Cerebellar nuclear complex (tissue), 1 donor: ENCODE measurements around the gene THNSL1.
"Not testable (repeated sequence)": the region's sequence is repeated elsewhere in the genome, so short reads cannot be mapped to it uniquely, and the experiment has no call there.

Source experiments
- DNase-seq, 2 experiments: peaks; one replicate each; lab custom pipeline; 2025; lab: John Stamatoyannopoulos, UW

Gene THNSL1, protein sequence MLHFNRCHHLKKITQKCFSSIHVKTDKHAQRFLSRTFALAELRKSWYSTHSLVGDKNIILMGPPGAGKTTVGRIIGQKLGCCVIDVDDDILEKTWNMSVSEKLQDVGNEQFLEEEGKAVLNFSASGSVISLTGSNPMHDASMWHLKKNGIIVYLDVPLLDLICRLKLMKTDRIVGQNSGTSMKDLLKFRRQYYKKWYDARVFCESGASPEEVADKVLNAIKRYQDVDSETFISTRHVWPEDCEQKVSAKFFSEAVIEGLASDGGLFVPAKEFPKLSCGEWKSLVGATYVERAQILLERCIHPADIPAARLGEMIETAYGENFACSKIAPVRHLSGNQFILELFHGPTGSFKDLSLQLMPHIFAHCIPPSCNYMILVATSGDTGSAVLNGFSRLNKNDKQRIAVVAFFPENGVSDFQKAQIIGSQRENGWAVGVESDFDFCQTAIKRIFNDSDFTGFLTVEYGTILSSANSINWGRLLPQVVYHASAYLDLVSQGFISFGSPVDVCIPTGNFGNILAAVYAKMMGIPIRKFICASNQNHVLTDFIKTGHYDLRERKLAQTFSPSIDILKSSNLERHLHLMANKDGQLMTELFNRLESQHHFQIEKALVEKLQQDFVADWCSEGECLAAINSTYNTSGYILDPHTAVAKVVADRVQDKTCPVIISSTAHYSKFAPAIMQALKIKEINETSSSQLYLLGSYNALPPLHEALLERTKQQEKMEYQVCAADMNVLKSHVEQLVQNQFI

GRCh38 chr10:25016376-25017153 is at the start of gene THNSL1:
Gene THNSL1, plus strand, starts transcription at chr10:25016612. Its CDS starts 6,612 bp downstream, at chr10:25023224.
- peak; percentile 96 to 97 for DNase-seq

DNA sequence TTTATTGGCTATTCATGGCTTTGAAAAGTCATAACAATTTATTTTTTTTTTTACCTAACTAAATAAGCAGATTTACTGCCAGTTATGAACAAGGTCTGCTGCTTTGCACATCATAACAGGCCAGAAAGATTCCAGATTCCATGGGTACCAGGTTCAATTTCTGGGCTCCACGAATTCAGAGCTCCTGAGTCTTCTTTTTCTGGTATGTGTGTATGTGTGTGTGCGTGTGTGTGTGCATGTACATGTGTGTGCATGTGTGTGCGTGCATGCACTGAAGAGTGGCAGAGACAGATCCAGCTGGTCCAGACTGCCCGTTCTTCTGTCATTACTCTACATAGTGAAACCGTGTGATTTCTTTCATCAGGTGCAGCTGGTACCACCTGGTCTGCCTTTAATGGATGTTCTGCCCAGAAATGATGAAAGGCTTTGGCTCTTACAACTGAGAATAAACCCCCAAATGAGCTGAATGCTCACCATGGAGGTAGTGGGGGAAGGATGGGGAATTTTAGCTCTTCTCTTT is 49.4 kb upstream of the THNSL1 start:
- no peak for DNase-seq

GRCh38 chr10:24968349-24968748 is 48.1 kb upstream of the THNSL1 start:
- no peak for DNase-seq

- not testable (repeated sequence) for DNase-seq
Measured at GRCh38 chr10:24968951-24969350, 47.5 kb upstream of the THNSL1 start.

GRCh38 chr10:24969841-24970281 is 46.6 kb upstream of the THNSL1 start:
- no peak for DNase-seq

DNA sequence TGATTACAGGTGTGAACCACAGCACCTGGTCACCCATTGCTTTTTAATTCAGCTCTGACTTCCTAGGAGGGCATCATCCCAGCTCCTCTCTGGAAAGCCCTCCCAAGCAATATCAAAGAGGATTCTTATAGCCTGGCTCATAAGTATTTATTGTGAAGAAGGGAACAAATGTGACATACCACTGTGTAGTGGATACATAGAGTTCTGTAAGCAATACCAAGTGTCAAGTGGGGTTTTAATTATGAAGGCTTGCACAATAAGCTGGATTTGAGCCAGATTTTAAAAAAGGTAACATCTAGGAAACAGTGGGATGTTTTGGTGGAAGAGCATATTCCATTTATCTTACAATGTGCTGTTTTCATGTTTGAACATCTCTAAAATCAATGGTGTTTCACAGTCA is 45.0 kb upstream of the THNSL1 start:
- no peak for DNase-seq

DNA sequence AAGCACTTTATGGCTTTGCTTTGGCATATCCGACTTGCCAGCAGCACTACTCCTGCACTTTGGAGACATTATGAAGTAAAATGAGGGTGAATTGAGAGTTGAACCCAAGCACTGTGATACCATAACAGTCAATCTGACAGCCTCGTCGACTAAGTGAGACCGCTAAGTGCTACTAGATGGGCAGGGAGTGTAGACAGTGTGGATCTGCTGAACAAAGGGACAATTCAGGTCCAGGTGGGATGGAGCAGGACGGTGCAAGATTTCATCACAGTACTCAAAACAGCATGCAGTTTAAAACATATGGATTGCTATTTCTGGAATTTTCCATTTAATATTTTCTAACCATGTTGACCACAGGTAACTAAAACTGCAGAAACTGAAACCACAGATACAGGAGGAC is 43.2 kb upstream of the THNSL1 start:
- DNase-seq, result no peak

GRCh38 chr10:24974976-24975375 is 41.4 kb upstream of the THNSL1 start:
- DNase-seq, result no peak

DNA sequence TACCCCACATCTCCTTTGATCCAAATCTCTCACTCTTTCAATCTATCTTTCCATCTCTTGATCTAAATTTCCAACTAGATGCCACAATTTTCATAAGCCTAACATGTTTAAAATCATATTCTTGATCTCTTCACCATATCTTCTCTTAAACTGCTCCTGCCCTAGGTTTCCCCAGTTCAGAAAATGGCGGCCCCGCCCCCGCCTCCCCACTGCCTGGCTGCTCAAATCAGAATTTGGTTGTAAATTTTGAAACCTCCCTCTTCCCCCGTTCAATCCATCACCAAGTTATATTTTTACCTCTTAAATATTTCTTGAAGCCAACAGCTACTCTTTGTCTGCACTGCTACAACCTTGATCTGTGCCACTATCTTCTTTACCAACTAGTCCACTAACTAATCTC is 36.7 kb upstream of the THNSL1 start:
- DNase-seq, result no peak

DNA sequence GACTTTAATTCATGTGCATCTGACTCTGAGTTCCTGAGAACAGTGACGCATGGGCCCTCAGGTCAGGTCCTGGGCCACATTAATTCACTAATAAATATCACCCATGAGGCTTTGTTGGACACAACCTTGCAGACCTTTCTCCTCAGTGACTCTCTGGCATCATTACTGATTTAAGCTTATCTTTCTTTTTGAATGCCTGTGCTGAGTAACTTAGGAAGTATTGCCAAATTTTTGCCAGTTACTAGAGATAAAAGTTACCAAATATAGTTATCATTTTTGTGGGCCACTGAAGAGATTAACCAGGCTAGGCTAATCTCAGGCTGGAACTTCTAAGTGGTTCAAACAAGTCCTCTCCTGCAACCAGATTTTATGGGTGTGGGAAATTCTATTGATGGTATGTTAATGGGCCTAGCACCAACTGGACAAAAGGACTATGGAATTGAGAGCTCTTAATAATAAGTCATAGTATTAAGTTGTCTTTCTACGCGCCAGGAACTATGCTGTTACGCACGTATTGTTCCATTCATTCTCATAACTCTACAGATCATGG is 35.2 kb upstream of the THNSL1 start:
- no peak for DNase-seq

GRCh38 chr10:24982319-24983112 is 33.9 kb upstream of the THNSL1 start:
- no peak for DNase-seq

- no peak for DNase-seq
Measured at GRCh38 chr10:24983130-24983529, 33.3 kb upstream of the THNSL1 start.

DNA sequence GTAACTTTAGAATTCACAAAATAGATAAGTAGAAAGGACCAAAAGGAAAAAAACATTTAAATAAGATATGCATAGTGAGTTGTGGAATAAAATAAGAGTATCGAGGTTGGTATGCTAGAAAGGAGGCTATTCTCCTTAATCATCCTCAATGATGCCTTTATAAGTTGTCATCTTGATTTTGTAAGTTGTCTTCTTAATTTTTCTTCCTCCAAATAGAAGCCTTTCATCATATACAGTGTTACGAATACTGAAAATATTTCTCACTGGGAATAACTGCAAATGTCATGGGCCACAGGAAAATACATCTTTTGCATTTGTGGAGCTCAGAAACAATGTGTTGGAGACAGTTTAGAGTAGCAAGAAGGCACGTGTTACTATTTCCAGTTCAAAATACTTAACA is 32.5 kb upstream of the THNSL1 start:
- no peak for DNase-seq

GRCh38 chr10:24984906-24985305 is 31.5 kb upstream of the THNSL1 start:
- DNase-seq, result no peak

DNA sequence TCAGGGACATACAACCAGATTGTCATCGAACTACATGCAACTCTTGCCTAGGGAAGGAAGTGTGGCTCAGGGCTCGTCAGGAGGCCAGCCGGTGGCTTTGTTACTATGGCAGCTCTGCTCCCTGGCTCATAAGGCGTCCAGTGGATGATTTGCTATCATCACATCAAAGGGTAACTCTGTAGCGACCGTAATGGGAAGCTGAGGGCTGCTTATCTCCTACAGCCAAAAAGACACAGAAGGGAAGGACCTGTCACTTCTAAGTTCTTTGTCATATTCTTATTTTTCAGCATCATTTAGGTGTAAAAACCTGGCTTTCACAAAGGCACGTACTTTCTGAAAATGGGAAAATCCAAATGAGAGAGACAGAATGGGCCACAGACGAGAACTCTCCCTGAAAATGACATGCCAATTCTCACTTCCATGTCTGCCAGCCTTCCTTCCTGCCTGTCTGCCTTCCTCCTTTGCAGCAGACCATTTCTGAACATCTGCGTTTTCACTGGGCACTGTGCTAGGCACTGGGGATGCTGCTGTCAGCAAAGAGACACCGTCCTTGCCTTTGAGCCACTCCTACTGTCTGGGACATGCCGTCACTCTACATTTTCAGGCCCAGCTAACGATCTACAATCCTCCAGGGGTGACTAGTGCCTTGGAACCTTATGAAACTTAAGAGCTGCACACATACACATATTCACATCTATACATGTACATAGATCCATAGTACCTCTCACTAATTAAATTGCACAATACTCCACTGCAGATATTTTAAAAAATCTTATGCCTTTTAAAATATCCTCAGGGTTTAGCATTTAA is 27.4 kb upstream of the THNSL1 start:
- no peak for DNase-seq

DNA sequence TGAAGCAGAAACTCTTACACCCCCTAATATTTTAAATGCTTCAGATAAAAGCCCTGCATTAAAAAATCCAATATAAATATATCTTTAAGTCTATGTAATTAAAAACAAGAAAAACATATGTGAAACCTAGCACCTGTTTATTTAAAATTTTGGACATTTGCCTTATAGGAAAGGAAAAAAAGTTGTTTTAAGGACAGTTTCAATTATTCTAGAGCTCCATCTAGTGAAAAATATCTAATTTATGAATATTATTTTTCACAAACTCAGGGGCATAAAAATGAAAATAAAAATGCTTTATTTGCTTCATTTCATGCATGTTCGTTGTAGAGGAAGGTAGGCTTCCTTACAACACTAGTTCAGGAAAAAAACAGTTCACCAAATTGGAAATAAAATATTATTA is 26.5 kb upstream of the THNSL1 start:
- no peak for DNase-seq

DNA sequence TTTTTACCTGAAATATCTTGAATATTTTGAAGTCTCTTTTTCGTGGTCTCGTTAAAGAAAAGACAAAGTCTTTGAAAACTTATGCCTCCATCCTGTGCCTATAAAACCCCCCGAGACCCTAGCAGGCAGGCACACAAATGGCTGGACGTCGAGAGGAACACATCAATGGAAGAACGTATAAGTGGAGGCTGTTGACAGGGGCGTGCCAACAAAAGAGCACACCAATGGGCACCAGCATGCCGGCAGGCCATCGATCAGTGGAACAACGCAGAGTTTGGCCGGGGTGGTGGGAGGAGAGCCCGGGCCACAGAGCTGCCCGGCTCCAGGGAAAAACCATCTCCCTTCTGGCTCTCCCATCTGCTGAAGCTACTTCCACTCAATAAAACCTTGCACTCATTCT is 25.1 kb upstream of the THNSL1 start:
- DNase-seq, result no peak

GRCh38 chr10:24992512-24993133 is 23.8 kb upstream of the THNSL1 start:
- DNase-seq, result no peak

DNA sequence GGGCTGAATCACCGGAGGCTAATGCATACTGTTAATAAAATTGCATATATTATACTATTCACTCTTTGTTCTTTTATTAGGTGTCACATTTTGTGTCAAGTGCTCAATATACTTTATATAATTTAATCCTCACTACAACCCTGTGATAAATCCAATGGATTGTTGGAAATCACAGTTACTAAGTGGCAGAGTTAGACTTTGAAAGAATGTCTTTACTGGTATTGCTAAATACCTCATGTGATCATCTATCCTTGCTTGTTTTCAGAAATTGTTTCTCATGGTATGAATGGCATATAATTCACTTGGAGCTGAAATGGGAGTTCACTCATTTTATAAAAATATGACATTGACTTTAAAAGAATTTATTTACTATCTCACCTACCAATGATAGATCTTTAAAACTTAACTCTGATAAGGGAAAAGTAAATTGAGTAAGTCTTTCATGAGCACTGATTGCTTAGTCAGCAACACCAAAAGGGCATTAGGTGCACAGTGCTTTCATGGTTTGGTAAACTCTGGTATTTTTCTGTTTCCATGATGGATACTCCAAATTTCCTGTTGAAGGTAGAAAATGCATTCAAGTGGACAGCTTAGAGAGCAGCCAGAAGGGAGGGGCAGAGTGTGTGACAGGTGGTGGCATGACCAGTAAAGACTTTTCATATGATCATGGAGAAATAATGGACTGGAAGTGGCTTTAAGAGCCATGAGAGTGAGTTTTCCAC is 23.0 kb upstream of the THNSL1 start:
- DNase-seq, result no peak
